NT2/D1 (cell line): Measurements from ENCODE around the gene ABLIM2.
A peak's percentile ranks its signal among the peaks of the same experiment; 100 is the strongest.

Source experiments
- DNase-seq: peaks from one replicate; pipeline ENCODE4 v3.0.0-alpha.2; 2011; ENCODE audit warnings: low read depth, low spot score
- H3K27me3 ChIP-seq: 2 replicates; pipeline ENCODE4 v1.6.0; 2011; ENCODE audit warnings: mild to moderate bottlenecking; ENCODE audit not compliant: insufficient read length, insufficient read depth
- H3K36me3 ChIP-seq: 2 replicates; pipeline ENCODE4 v1.6.1; 2011; ENCODE audit warnings: mild to moderate bottlenecking, low read length, mixed read lengths; ENCODE audit not compliant: insufficient read depth, insufficient read length
- H3K4me1 ChIP-seq: 2 replicates; pipeline ENCODE4 v1.5.1; 2011; ENCODE audit not compliant: insufficient read depth, insufficient read length
- H3K4me3 ChIP-seq: 2 replicates; pipeline ENCODE4 v1.5.1; 2011; ENCODE audit warnings: low read depth; ENCODE audit not compliant: insufficient read length
- H3K9ac ChIP-seq: 2 replicates; pipeline ENCODE4 v1.6.0; 2011; ENCODE audit warnings: low read depth; ENCODE audit not compliant: insufficient read length
- H3K9me3 ChIP-seq: 2 replicates; pipeline ENCODE4 v1.5.1; 2011; ENCODE audit warnings: mild to moderate bottlenecking, low read length; ENCODE audit not compliant: insufficient read depth
- SUZ12 ChIP-seq: IDR thresholded peaks from 2 replicates; pipeline ENCODE4 v1.6.1; 2011; ENCODE audit not compliant: insufficient read length, insufficient read depth; ENCODE audit errors: extremely low read depth
- YY1 ChIP-seq: IDR thresholded peaks from 2 replicates; pipeline ENCODE4 v1.6.1; 2011; ENCODE audit not compliant: insufficient read length, insufficient read depth
- ZNF274 ChIP-seq: IDR thresholded peaks from 2 replicates; pipeline ENCODE4 v1.6.1; 2011; ENCODE audit warnings: mild to moderate bottlenecking, low read depth, low read length

ABLIM2 gene

DNA sequence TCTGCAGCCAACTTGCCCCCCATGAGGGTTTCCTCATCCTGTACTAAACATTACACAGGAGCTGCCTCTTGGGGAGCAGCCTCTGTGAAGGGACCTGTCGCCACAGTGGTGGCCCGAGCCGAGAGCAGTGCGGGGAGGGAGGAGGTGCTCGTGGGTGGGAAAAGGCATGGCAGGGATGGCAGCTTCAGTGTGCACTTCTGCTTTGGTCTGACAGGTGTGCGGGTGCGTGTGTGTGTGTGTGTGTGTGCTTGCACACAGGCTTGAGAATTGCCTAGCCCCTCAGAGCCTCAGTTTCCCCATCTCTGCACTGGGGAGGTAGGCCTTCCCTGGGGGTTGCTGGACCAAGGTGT, 44.4 kb upstream of the ABLIM2 start:
- DNase-seq: no peak
- H3K9ac ChIP-seq: peak overlapping the region; percentile 34
- no peak for TF ChIP-seq YY1
- TF ChIP-seq ZNF274: no peak
- no peaks in the 10 kb centered on the region for H3K36me3 ChIP-seq
- H3K9me3 ChIP-seq: no peaks in the 10 kb centered on the region
- H3K4me3 ChIP-seq: no peak overlapping the region
- H3K27me3 ChIP-seq: no peaks in the 10 kb centered on the region
- peaks cover 34% of the 10 kb centered on the region for H3K4me1 ChIP-seq

DNA sequence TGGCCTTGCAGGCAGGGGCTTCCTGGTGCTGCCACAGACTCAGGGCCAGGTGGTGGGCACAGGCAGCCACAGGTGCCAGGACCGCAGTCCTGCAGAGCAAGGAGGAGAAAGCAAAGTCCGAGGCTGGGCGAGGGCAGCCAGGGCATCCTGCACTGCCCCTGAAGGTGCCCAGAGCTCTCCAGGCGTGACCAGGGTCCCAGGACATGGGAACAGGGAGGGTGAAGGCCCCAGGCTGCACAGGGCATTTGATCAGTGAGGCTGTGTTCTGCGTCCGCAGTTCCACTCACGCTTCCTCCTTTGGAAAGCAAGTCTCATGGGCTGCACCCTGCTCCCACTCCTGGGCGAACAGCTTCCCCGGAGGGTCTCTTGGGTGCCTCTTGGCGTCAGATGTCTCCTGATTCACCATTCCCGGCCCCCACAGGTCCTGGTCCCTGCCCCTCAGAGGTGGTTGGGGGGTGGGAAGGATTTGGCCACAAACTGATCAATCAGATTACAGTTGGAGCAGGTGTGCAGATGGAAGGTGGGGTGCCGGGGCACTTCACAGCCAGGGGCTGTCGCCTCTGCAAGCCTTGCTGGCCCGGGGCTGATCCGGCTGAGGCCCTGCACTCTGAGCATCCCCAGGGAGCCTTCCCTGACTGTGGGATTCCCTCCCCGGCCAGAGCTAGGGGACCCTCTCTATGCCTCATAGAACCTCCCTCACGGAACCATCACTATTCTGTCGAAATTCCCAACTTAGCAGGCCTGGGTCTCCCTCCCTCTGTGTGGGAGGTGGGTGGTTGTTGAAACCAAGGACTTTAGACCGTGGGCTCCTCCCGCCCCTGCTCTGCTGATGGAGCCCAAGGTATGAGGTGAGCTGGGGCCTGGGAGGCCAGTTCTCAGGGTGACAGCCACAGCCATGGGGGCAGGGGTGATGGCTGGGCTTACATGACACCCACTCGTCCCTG, 43.8 kb upstream of the ABLIM2 start:
- Histone ChIP-seq H3K9me3 (no peaks in the 10 kb centered on the region), H3K36me3 (no peaks in the 10 kb centered on the region), H3K4me3 (no peak overlapping the region), H3K4me1 (peaks cover 34% of the 10 kb centered on the region), H3K9ac (no peak overlapping the region), H3K27me3 (no peaks in the 10 kb centered on the region)
- TF ChIP-seq SUZ12 (no peak), ZNF274 (no peak), YY1 (no peak)
- DNase-seq: no peak

DNA sequence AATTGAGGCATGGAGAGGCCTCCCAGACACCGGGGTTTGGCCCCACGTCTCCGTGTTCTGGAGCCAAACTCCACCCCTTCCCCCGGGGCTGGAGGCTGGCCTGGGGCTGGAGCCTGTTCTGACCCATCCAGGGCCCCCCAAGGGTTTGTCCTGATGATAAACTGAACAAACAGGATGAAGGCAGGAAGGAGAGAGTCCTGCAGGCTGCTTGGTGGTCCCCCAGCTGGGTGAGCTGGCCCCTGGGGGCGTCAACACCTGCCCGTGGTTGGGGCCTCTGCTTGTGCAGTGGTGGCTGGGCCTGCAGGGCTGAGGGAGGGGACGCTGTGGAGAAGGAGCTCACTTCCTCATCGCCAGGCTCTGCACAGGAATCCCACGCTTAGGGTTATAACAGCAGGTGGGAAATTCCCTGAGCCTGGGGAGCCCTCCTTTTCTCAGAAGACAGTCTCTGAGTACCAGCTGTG, 42.7 kb upstream of the ABLIM2 start:
- H3K4me1 ChIP-seq: peaks cover 33% of the 10 kb centered on the region
- H3K36me3 ChIP-seq: no peaks in the 10 kb centered on the region
- no peak for DNase-seq

DNA sequence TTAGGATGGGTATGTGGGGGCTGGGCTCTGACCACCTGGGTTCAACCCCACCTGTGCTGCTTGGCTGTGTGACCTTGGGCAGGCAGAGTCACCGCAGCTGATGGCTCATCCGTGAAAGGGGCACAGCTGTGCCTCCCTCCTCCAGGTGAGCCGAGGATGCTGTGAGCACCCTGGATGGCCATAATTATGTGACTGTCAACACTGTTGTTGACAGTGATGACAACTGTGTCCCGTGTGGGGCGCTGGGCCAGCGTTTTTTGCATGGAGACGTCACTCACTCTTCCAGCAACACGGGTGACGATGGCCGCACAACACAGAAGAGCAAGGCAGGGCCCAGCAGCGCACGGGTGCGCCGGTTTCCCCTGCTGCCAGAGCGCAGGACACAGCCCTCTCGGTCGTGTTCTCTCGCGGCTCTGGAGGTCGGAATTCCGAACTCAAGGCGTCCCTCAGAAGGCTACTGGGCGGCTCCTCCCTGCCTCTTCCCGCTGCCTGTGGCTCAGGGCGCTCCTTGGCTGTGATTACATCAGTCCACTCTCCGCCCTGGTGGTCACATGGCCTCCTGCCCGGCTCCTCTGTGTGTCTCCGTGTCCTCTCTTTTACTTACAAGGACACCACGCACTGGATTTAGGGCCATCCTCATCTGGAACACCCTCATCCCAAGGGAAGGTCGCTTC, 41.8 kb upstream of the ABLIM2 start:
- no peak overlapping the region for H3K9ac ChIP-seq

More for the DNA sequence above, 42.7 kb upstream of the ABLIM2 start:
- H3K27me3 ChIP-seq: no peaks in the 10 kb centered on the region
- H3K9me3 ChIP-seq: no peaks in the 10 kb centered on the region
- H3K9ac ChIP-seq: no peak overlapping the region
- H3K4me3 ChIP-seq: no peak overlapping the region
- TF ChIP-seq ZNF274: no peak
- TF ChIP-seq SUZ12: no peak
- no peak for TF ChIP-seq YY1

DNA sequence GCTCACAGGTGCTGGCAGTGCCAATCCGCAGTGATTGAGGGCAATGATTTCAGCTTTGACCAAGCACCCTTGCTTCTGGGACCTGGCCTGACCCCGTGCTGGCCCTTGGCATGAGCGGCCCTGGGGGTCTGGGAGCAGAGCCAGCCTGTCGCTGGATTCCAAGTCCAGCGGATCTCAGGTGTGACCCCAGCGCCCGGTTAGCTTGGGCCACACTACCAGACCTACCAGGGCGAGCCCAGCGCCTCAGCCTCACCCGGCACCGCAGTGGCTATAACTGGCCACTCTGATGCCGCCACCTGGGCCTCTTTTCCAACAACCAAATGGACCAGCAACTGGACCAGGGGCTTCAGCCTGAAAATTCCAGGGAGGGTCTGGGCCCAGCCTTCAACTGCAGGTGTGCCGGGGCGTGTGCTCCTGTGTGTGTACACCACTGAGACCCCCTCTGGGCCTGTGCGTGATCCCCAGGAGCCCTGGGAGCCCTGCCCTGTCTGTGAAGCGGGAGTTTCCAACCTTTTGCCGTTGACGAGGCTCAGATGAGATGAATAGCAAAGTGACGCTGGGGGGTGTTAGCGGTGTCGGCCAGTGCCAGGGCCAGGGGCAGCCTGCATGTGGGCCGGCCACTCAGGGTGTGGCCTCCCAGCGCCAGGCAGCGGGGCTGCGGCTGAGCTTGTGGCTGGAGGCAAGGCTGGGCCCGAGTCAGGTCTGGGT, 41.1 kb upstream of the ABLIM2 start:
- TF ChIP-seq YY1 (no peak), SUZ12 (no peak), ZNF274 (no peak)
- Histone ChIP-seq H3K4me1 (peaks cover 31% of the 10 kb centered on the region), H3K4me3 (no peak overlapping the region), H3K36me3 (no peaks in the 10 kb centered on the region), H3K9me3 (no peaks in the 10 kb centered on the region), H3K9ac (no peak overlapping the region), H3K27me3 (no peaks in the 10 kb centered on the region)
- DNase-seq: no peak

More for the DNA sequence above, 41.8 kb upstream of the ABLIM2 start:
- no peak for DNase-seq
- TF ChIP-seq ZNF274 (no peak), SUZ12 (no peak), YY1 (no peak)
- Histone ChIP-seq H3K4me1 (peaks cover 31% of the 10 kb centered on the region), H3K9me3 (no peaks in the 10 kb centered on the region), H3K36me3 (no peaks in the 10 kb centered on the region), H3K27me3 (no peaks in the 10 kb centered on the region), H3K4me3 (no peak overlapping the region)

DNA sequence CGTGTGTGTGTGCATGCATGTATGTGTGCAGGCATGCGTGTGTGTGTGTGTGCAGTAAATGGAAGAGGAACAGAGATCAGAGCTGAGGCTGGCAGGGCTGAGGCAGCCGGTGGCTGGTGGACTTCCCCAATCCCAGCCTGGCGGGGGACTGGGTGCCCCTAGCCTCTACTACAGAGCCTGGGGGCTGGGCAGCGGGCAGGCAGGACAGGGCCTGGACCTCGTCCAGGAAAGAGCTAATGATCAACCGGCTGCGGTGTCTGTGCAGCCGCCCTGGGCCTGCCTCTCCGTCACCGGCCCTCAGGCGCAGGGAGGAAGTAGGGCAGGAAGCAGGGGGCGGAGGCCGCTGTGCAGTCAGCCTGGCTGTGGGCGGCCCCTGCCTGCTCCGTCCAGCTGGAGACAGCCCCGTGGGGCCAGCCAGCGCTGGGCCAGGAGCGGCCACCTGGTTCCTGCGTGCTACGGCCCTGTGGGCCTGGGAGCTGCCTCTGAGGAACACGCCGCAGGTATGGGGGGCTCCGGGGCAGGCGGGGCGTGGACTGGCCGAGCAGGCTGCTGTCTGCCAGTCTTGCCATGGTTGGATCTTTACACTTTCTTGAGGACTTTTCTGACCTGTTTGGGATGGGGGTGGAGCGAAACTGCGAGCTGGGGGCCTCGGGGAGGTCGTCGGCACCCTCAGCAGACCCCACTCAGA, 40.4 kb upstream of the ABLIM2 start, which contains the start of gene SH3TC1:
Gene SH3TC1 (plus strand): TSS at position 385 of the 688 bp plus-strand sequence. CDS start 5,905 bp downstream, outside the sequence.
- peaks cover 35% of the 10 kb centered on the region for H3K4me1 ChIP-seq
- H3K36me3 ChIP-seq: no peaks in the 10 kb centered on the region
- no peak within 1 kb of the TSS for H3K4me3 ChIP-seq
- H3K9ac ChIP-seq: peak within 1 kb of the TSS; percentile 29
- no peak for DNase-seq
- H3K9me3 ChIP-seq: no peaks in the 10 kb centered on the region
- TF ChIP-seq SUZ12 (no peak), ZNF274 (no peak), YY1 (no peak)
- H3K27me3 ChIP-seq: no peaks in the 10 kb centered on the region
